WI38 (cell line): ENCODE measurements around the gene FAP.

Experiments
- H3K4me3 ChIP-seq: 2 replicates; pipeline ENCODE4 v1.5.1; 2011; ENCODE audit warnings: low read depth, mild to moderate bottlenecking, control low read depth, low read length
- TF ChIP-seq, protein P1 (sequence below): IDR thresholded peaks from 2 replicates; pipeline ENCODE4 v1.5.1; 2012; ENCODE audit warnings: low read depth, mild to moderate bottlenecking, control low read depth, low read length

Gene FAP

GRCh38 chr2:162196638-162197037, 46.6 kb downstream of the FAP start:
- no peak overlapping the region for H3K4me3 ChIP-seq
- TF ChIP-seq, protein P1, sequence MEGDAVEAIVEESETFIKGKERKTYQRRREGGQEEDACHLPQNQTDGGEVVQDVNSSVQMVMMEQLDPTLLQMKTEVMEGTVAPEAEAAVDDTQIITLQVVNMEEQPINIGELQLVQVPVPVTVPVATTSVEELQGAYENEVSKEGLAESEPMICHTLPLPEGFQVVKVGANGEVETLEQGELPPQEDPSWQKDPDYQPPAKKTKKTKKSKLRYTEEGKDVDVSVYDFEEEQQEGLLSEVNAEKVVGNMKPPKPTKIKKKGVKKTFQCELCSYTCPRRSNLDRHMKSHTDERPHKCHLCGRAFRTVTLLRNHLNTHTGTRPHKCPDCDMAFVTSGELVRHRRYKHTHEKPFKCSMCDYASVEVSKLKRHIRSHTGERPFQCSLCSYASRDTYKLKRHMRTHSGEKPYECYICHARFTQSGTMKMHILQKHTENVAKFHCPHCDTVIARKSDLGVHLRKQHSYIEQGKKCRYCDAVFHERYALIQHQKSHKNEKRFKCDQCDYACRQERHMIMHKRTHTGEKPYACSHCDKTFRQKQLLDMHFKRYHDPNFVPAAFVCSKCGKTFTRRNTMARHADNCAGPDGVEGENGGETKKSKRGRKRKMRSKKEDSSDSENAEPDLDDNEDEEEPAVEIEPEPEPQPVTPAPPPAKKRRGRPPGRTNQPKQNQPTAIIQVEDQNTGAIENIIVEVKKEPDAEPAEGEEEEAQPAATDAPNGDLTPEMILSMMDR, result no peak

DNA sequence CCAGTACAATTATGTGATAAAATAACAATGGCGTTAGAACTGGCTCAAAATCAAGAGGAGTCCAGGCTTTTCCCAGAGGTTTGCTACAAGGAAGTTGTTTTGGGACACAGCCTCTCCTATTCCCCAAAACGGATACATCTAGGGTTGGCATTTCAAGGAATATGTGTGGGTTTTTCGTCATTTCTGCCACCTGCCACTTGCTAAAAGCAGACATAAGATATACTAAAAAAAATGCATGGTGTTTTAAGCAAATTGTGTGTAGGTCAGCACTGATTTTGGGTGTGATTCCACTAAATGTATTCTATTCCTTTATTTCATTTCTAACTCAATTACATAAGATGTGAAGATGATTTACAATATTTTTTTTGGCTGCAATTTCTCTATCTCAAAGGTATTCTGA, 54.8 kb downstream of the FAP start:
- TF ChIP-seq, protein P1, result no peak
- H3K4me3 ChIP-seq, result no peak overlapping the region

DNA sequence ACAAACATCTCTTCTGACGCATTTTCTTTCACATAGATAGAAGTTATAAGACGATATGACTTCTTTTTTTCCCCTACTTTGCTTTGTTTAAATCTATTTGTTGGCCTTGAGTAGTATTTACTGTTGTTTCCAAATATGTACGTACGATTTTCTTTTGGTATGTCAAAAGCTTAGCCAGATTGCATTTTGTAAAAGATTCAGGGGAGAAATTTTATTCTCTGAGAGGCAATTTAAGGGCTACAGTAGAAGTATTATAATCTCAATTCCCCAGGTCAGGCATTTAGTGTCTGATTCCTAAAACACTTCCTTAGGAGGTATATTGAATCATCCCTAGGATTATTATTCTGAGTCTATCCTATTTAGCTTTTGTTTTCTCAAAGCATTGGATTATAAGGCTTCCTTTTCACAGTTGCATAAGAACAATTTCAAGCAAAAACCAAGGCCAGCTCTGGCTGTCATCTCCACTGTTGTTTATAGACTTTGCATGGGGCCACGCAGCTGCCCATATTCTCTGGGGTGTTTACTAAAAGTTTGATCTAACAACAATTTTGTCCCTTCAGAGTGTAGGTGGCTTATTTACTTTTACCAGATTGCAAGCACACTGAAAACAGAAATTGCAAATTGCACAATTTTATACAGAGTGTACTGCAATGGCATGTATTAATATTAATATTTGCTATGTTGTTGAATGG, 57.6 kb downstream of the FAP start:
- TF ChIP-seq, protein P1, result no peak
- no peak overlapping the region for H3K4me3 ChIP-seq

GRCh38 chr2:162184821-162185450, 58.3 kb downstream of the FAP start:
- H3K4me3 ChIP-seq, result no peak overlapping the region

GRCh38 chr2:162184359-162184758, 58.9 kb downstream of the FAP start:
- H3K4me3 ChIP-seq, result no peak overlapping the region
- TF ChIP-seq, protein P1, result no peak

More at GRCh38 chr2:162184821-162185450, 58.3 kb downstream of the FAP start:
- TF ChIP-seq, protein P1, result no peak

GRCh38 chr2:162182395-162182794, 60.9 kb downstream of the FAP start:
- TF ChIP-seq, protein P1, result no peak
- H3K4me3 ChIP-seq, result no peak overlapping the region

- TF ChIP-seq, protein P1, result no peak
- H3K4me3 ChIP-seq, result no peak overlapping the region
These were observed 65.9 kb downstream of the FAP start for GRCh38 chr2:162177301-162177700.
